ENCODE results near the gene CFD.

CFD gene

DNA sequence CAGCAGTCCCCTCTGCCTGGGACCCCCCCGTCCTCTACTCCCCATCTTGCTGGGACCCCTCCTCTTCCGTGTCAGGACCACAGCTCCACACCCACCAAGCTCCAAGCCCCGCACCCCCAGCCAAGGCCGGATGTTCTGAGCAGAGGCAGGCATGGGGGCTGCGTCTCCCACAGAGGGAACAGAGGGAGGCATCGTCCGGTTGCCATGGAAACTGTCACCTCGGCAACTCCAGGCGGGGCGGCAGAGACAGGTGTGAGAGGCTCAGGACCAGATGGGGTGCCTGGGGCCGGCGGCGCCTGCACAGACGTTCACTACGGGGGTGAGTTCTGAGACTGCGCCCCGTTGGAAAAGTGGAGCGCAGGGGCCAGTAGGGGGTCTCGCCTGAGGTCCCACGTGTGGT, 39.2 kb downstream of the CFD start:
- TF ChIP-seq, protein P1, sequence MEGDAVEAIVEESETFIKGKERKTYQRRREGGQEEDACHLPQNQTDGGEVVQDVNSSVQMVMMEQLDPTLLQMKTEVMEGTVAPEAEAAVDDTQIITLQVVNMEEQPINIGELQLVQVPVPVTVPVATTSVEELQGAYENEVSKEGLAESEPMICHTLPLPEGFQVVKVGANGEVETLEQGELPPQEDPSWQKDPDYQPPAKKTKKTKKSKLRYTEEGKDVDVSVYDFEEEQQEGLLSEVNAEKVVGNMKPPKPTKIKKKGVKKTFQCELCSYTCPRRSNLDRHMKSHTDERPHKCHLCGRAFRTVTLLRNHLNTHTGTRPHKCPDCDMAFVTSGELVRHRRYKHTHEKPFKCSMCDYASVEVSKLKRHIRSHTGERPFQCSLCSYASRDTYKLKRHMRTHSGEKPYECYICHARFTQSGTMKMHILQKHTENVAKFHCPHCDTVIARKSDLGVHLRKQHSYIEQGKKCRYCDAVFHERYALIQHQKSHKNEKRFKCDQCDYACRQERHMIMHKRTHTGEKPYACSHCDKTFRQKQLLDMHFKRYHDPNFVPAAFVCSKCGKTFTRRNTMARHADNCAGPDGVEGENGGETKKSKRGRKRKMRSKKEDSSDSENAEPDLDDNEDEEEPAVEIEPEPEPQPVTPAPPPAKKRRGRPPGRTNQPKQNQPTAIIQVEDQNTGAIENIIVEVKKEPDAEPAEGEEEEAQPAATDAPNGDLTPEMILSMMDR (IDR thresholded peaks at IDR 0.05; ENCODE audit: insufficient read depth, missing control alignments): no peak
- FAIRE-seq (no peak), DNase-seq (ENCODE audit: insufficient read length, low spot score) (no peak)

DNA sequence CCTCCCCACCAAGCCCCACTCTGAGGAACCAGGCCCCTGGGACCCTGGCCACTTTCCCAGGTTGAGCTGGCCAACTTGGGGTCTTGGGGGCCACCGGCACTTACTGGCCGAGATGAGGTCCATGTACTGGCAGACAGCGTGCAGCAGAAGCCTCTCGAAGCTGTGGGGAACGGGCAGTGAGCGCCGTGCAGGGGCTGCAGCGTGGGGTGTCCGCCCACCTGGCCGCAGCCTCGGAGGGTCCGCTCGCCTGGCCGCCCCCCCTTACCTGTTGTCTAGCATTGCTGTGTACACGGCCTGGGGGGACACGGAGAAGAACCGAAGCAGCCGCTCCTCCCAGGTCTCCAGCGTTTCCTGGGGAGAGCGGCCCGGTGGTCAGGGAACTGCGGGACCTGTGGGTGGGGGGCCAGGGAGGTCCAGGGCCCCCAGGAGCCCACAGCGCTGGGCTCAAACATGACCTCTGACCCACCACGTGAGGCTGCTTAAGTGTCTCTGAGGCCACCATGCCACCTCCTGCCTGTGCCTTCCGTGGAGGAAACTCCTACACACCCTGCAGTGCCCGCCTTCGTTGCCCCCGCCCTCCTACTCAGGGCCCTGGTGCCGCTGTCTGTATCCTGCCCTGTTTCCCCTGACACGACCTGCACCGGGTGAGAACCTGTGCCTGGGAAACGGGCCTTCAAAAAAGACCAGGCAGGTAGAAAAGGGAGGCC, 40.0 kb downstream of the CFD start:
- DNase-seq (ENCODE audit: insufficient read length, low spot score) (no peak), FAIRE-seq (no peak)
- TF ChIP-seq, protein P1 (IDR thresholded peaks at IDR 0.05; ENCODE audit: insufficient read depth, missing control alignments): no peak

DNA sequence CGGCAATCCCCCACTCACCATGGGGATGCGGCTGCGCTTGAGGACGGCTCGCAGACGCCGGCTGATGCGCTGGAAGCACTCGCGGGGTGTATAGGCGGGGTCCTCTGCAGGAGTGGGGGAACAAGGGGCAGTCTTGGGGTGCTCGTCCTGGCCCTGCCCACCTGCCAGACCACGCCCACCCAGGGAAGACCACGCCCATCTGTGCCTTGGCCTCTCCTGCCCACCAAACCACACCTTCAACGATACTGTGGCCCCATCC, 40.5 kb downstream of the CFD start:
- DNase-seq (ENCODE audit: insufficient read length, low spot score) (no peak), FAIRE-seq (no peak)
- TF ChIP-seq, protein P1 (IDR thresholded peaks at IDR 0.05; ENCODE audit: insufficient read depth, missing control alignments): no peak

DNA sequence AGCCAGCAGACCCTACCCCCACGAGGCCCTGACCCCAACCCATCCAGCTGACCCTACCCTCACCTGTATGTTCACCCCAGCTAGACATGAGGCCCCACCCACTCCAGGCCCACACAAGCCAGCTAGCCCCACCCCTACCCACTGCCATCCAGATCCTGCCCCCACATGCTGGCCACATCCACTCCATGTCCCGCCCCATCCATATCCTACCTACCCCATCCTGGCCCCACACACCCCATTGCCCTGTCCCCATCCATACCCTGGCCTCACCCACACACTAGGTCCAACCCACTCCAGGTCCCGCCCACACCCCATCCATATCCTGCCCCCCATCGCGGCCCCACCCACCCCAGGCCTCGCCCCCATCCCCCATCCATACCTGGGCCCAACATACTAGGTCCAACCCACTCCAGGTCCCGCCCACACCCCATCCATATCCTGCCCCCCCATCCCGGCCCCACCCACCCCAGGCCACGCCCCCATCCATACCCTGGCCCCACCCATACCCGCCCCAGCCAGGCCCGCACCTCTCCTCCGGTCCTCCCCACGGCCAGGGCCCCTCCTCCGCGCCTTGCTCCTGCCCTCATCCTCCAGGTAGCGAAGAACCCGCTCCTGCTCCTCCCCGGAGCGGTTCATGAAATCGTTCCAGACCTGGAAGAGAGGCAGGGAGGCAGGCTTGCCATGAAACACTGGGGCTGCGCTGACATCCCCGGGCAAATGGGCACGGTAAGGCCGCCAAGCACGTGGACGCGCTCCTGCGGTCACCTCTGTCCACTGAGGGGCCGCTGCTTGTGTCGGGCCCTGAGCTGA, 41.0 kb downstream of the CFD start:
- DNase-seq (ENCODE audit: insufficient read length, low spot score) (peak; percentile 80), FAIRE-seq (no peak)
- TF ChIP-seq, protein P1 (IDR thresholded peaks at IDR 0.05; ENCODE audit: insufficient read depth, missing control alignments): no peak

DNA sequence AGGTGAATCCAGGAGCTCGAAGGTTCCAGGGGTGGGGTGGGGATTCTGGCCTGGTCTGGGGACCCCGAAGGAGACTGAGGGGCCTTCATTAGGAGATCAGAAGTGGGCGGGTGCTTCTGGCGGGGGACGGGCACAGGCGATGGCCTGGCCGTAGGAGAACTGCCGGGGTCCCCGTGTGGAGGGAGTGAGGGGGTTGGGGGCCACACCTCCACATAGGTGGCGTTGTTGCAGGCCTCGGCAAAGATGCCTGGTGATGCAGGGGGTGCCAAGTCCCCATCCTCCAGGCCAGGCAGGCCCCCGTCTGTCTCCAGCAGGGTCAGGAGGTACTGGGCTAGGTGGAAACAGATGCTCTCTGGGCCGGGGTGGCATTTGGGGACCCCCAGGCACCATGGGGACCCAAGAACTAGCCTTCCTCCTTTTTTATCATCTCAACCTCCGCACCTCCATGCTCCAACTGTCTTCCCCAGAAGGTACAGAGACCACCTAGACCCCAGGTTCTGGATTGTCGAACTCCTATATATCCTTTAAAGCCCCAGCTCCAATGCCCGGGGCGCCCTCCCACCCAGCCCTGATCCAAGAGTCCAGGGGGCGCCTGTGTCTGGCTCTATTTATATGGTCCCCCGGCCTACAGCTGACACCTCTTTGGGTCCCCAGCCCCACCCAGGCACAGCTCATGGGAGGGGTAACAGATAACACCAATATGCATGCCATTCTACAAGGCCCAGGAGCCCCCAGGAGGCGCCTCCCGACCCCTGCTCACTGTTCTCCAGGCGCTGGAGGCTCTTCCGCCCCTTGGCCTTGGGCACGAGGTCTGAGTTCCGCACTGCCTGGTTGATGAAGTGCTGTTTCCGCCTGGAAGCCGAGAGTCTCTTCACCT, 42.0 kb downstream of the CFD start:
- TF ChIP-seq, protein P1 (IDR thresholded peaks at IDR 0.05; ENCODE audit: insufficient read depth, missing control alignments): no peak
- DNase-seq (ENCODE audit: insufficient read length, low spot score) (no peak), FAIRE-seq (no peak)

DNA sequence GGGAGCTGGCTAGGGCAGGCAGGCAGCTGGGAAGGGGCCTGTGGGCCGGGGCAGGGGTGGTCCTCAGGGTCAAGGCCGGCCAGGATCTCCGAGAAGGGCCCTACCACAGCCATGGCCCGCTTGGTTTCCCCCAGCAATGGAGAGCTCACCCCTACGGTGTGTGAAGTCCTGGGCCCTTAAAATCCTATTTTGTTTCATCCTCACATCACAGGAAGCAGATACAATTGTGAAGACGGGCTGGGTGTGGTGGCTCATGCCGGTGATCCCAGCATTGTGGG, 42.6 kb downstream of the CFD start:
- DNase-seq (ENCODE audit: insufficient read length, low spot score) (no peak), FAIRE-seq (no peak)
- TF ChIP-seq, protein P1 (IDR thresholded peaks at IDR 0.05; ENCODE audit: insufficient read depth, missing control alignments): no peak

All from D721Med (cell line).